Measurements from ENCODE around the gene STOML1. TPM values are rescaled to one million over a fixed set of nuclear protein-coding genes. Genes with fewer than 3 reads are reported as not detected.

STOML1 gene
- polyA plus RNA-seq, 1 donor from 2014 or later, result 49.5 TPM

- H3K9me3 ChIP-seq (ENCODE audit: low read length), result no peaks in the 10 kb centered on the region
- H3K9ac ChIP-seq (ENCODE audit: low read length), result peak overlapping the region; percentile 87
- no peaks in the 10 kb centered on the region for H3F3A ChIP-seq (ENCODE audit: insufficient read depth, low read length, poor library complexity, severe bottlenecking)
- H3K4me3 ChIP-seq (ENCODE audit: low read length), result peak overlapping the region; percentile 99
- no peaks in the 10 kb centered on the region for H3K27me3 ChIP-seq (ENCODE audit: insufficient read depth, low read depth, low read length)
- H3K27ac ChIP-seq (ENCODE audit: low read length), result peak overlapping the region; percentile 72
- H3K4me2 ChIP-seq (ENCODE audit: low read length), result peak overlapping the region; percentile 72
- no peaks in the 10 kb centered on the region for H4K20me1 ChIP-seq (ENCODE audit: insufficient read depth)
- H3K79me2 ChIP-seq (replicated peaks; ENCODE audit: insufficient read depth, low read length), result peaks cover 22% of the 10 kb centered on the region
- no peaks in the 10 kb centered on the region for H3K36me3 ChIP-seq (ENCODE audit: insufficient read depth, low read length)
- no peak for TF ChIP-seq REST (IDR thresholded peaks at IDR 0.05; ENCODE audit: borderline replicate concordance)
- no peak for TF ChIP-seq RAD21 (conservative IDR thresholded peaks at IDR 0.05)
- TF ChIP-seq EP300 (conservative IDR thresholded peaks at IDR 0.05; ENCODE audit: poor library complexity, severe bottlenecking), result no peak
- no peak for TF ChIP-seq EZH2 (IDR thresholded peaks at IDR 0.05; ENCODE audit: borderline replicate concordance, insufficient read depth, low read length, poor library complexity, severe bottlenecking)
- TF ChIP-seq TAF1 (IDR thresholded peaks at IDR 0.05; ENCODE audit: low read depth), result no peak
- TF ChIP-seq POLR2AphosphoS5 (IDR thresholded peaks at IDR 0.05), result no peak
- TF ChIP-seq MXI1 (conservative IDR thresholded peaks at IDR 0.05; ENCODE audit: poor library complexity, severe bottlenecking), result no peak
- TF ChIP-seq SMC3 (conservative IDR thresholded peaks at IDR 0.05; ENCODE audit: poor library complexity), result no peak
- TF ChIP-seq CTCF (IDR thresholded peaks at IDR 0.05; ENCODE audit: poor library complexity, severe bottlenecking), result no peak
- H3K9me2 ChIP-seq (ENCODE audit: insufficient read depth, low read length), result no peaks in the 10 kb centered on the region
- peak overlapping the region; percentile 96 for H2AFZ ChIP-seq (ENCODE audit: low read depth, low read length)
Measured at GRCh38 chr15:73993211-73993994, 1.3 kb upstream of the STOML1 start.

GRCh38 chr15:73992594-73992898, 451 bp upstream of the STOML1 start:
- Histone ChIP-seq H3K36me3 (ENCODE audit: insufficient read depth, low read length) (no peaks in the 10 kb centered on the region), H3K9me2 (ENCODE audit: insufficient read depth, low read length) (no peaks in the 10 kb centered on the region), H2AFZ (ENCODE audit: low read depth, low read length) (peak overlapping the region; percentile 32), H3K79me2 (replicated peaks; ENCODE audit: insufficient read depth, low read length) (peaks cover 22% of the 10 kb centered on the region), H3K27ac (ENCODE audit: low read length) (no peak overlapping the region), H3K9ac (ENCODE audit: low read length) (peak overlapping the region; percentile 48), H3K9me3 (ENCODE audit: low read length) (no peaks in the 10 kb centered on the region), H3F3A (ENCODE audit: insufficient read depth, low read length, poor library complexity, severe bottlenecking) (no peaks in the 10 kb centered on the region), H4K20me1 (ENCODE audit: insufficient read depth) (no peaks in the 10 kb centered on the region), H3K4me2 (ENCODE audit: low read length) (peak overlapping the region; percentile 72), H3K4me3 (ENCODE audit: low read length) (peak overlapping the region; percentile 99), H3K27me3 (ENCODE audit: insufficient read depth, low read depth, low read length) (no peaks in the 10 kb centered on the region)
- TF ChIP-seq EZH2 (IDR thresholded peaks at IDR 0.05; ENCODE audit: borderline replicate concordance, insufficient read depth, low read length, poor library complexity, severe bottlenecking) (no peak), SMC3 (conservative IDR thresholded peaks at IDR 0.05; ENCODE audit: poor library complexity) (no peak), POLR2AphosphoS5 (IDR thresholded peaks at IDR 0.05) (no peak), EP300 (conservative IDR thresholded peaks at IDR 0.05; ENCODE audit: poor library complexity, severe bottlenecking) (no peak)

All from neural cell (in vitro differentiated cells).